Lower leg skin (tissue), 3 donors: ENCODE results near the gene DDX5.

ENCODE experiments used
- CTCF ChIP-seq, 3 donors: fragments of 450-650 bp; IDR thresholded peaks; one replicate each; pipeline ENCODE4 v1.5.1; 2016; ENCODE audit warnings: antibody characterized with exemption in 3 of 3, mild to moderate bottlenecking in 3 of 3, moderate library complexity in 2 of 3
- POLR2A ChIP-seq, 2 donors: fragments of 450-650 bp; IDR thresholded peaks; one replicate each; pipeline ENCODE4 v1.6.1; 2016 to 2017; ENCODE audit warnings: antibody characterized with exemption in 2 of 2, mild to moderate bottlenecking in 1 of 2, moderate library complexity in 1 of 2

- TF ChIP-seq CTCF (IDR thresholded peaks at IDR 0.05) (no peak), POLR2A (IDR thresholded peaks at IDR 0.05) (no peak)
These were observed 29.3 kb upstream of the DDX5 start for GRCh38 chr17:64535357-64535756.
